Endothelial cell (in vitro differentiated cells): ENCODE results near the gene PARD3. TPM values are rescaled to one million over a fixed set of nuclear protein-coding genes. Genes with fewer than 3 reads are reported as not detected.

Source experiments
- DNase-seq: peaks from one replicate; pipeline ENCODE4 v3.0.0; 2021; ENCODE audit warnings: low spot score
- H3K27ac Mint-ChIP-seq: one replicate; pipeline ENCODE4 v1.8.0; 2021; ENCODE audit warnings: mixed read lengths, inconsistent platforms; ENCODE audit not compliant: unreplicated experiment
- H3K27me3 Mint-ChIP-seq: one replicate; pipeline ENCODE4 v1.8.0; 2021; ENCODE audit warnings: mild to moderate bottlenecking, moderate library complexity, mixed read lengths, inconsistent platforms; ENCODE audit not compliant: unreplicated experiment
- H3K36me3 Mint-ChIP-seq: one replicate; pipeline ENCODE4 v1.8.0; 2021; ENCODE audit warnings: mild to moderate bottlenecking, low read depth, mixed read lengths, inconsistent platforms; ENCODE audit not compliant: unreplicated experiment
- H3K4me1 Mint-ChIP-seq: one replicate; pipeline ENCODE4 v1.8.0; 2021; ENCODE audit warnings: mild to moderate bottlenecking, mixed read lengths, inconsistent platforms; ENCODE audit not compliant: unreplicated experiment
- H3K4me3 Mint-ChIP-seq: one replicate; pipeline ENCODE4 v1.8.0; 2021; ENCODE audit warnings: mild to moderate bottlenecking, mixed read lengths, inconsistent platforms; ENCODE audit not compliant: unreplicated experiment
- H3K9me3 Mint-ChIP-seq: one replicate; pipeline ENCODE4 v1.8.0; 2021; ENCODE audit warnings: mixed read lengths, inconsistent platforms; ENCODE audit not compliant: unreplicated experiment
- total RNA-seq: library from RNA; stranded (reverse); fragmentation: NEBNext Ultra II Directional; extraction: Animal tissue kit (Norgen Biotek cat#: 25700); gene quantifications from one replicate; pipeline ENCODE4 v1.2.1, GENCODE V29; 2021; ENCODE audit not compliant: unreplicated experiment
- TF ChIP-seq, protein P1 (sequence below): fragments of 200-600 bp; sonication (generic); IDR thresholded peaks from one replicate; pipeline ENCODE4 v1.5.0; 2021; ENCODE audit warnings: antibody characterized with exemption; ENCODE audit not compliant: unreplicated experiment

Gene PARD3
- total RNA-seq, 1 donor from 2014 or later: 35.2 TPM

GRCh38 chr10:34773636-34774630, 41.2 kb downstream of the PARD3 start:
- H3K4me1 Mint-ChIP-seq: peaks cover 24% of the 10 kb centered on the region
- H3K4me3 Mint-ChIP-seq: no peak overlapping the region
- no peaks in the 10 kb centered on the region for H3K36me3 Mint-ChIP-seq
- TF ChIP-seq, protein P1, sequence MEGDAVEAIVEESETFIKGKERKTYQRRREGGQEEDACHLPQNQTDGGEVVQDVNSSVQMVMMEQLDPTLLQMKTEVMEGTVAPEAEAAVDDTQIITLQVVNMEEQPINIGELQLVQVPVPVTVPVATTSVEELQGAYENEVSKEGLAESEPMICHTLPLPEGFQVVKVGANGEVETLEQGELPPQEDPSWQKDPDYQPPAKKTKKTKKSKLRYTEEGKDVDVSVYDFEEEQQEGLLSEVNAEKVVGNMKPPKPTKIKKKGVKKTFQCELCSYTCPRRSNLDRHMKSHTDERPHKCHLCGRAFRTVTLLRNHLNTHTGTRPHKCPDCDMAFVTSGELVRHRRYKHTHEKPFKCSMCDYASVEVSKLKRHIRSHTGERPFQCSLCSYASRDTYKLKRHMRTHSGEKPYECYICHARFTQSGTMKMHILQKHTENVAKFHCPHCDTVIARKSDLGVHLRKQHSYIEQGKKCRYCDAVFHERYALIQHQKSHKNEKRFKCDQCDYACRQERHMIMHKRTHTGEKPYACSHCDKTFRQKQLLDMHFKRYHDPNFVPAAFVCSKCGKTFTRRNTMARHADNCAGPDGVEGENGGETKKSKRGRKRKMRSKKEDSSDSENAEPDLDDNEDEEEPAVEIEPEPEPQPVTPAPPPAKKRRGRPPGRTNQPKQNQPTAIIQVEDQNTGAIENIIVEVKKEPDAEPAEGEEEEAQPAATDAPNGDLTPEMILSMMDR: no peak
- peaks cover 5% of the 10 kb centered on the region for H3K27me3 Mint-ChIP-seq
- DNase-seq: no peak
- H3K9me3 Mint-ChIP-seq: no peaks in the 10 kb centered on the region
- no peak overlapping the region for H3K27ac Mint-ChIP-seq

DNA sequence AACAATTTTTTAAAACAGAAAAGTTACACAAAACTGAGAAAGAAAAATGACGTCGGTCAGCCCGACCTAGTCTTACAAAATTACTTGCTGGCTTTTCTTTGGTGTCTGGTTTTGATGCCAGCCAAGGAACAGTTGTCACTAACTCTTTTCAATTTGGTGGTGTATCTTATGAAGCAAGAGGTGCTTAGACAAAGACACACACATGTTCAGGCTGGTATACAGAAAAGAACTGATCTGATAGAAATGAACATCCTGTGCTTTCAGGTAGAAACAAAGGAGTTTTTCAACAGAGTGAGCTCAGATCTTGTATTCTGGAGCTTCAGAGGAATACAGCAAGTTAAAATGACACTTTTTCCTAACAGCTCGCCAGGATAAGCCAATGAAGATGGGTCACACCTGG, 43.6 kb downstream of the PARD3 start:
- no peak for DNase-seq
- Mint-ChIP-seq H3K36me3 (peaks cover 4% of the 10 kb centered on the region), H3K27ac (no peak overlapping the region), H3K27me3 (peaks cover 2% of the 10 kb centered on the region), H3K4me3 (no peak overlapping the region), H3K9me3 (no peaks in the 10 kb centered on the region), H3K4me1 (peaks cover 37% of the 10 kb centered on the region)
- TF ChIP-seq, protein P1: no peak

GRCh38 chr10:34771106-34771505, 44.0 kb downstream of the PARD3 start:
- no peaks in the 10 kb centered on the region for H3K9me3 Mint-ChIP-seq
- TF ChIP-seq, protein P1: no peak
- no peak overlapping the region for H3K27ac Mint-ChIP-seq
- no peak overlapping the region for H3K4me3 Mint-ChIP-seq
- DNase-seq: no peak
- H3K4me1 Mint-ChIP-seq: peaks cover 36% of the 10 kb centered on the region
- peaks cover 4% of the 10 kb centered on the region for H3K36me3 Mint-ChIP-seq
- peaks cover 2% of the 10 kb centered on the region for H3K27me3 Mint-ChIP-seq

DNA sequence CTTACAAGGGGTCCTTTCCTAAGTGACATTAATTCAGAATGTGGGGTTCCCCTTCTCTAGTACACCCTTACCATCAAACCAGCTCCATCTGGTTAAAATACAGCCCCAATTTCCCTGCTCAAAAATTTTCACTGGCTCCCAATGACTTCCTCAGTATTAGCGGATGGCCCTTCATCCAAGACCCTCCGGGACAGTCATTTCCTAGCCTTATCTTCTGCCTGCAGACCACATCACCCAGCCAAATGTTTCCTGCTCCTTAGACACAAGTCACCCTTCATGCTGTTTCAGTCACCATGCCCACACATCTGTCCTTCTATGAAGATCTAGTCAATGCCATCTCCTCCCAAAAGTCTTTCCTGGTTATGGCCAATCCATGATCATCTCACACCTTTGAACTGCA, 45.2 kb downstream of the PARD3 start:
- H3K4me3 Mint-ChIP-seq: no peak overlapping the region

More for the DNA sequence above, 45.2 kb downstream of the PARD3 start:
- peaks cover 38% of the 10 kb centered on the region for H3K4me1 Mint-ChIP-seq
- H3K36me3 Mint-ChIP-seq: peaks cover 4% of the 10 kb centered on the region
- no peak overlapping the region for H3K27ac Mint-ChIP-seq
- H3K27me3 Mint-ChIP-seq: peaks cover 2% of the 10 kb centered on the region
- no peak for DNase-seq
- H3K9me3 Mint-ChIP-seq: no peaks in the 10 kb centered on the region
- TF ChIP-seq, protein P1: no peak
